HG03060 (cell line): ENCODE results near the gene PCGF3.
"Not testable (repeated sequence)": the region's sequence is repeated elsewhere in the genome, so short reads cannot be mapped to it uniquely, and the experiment has no call there.

Experiments used
- ATAC-seq: cut with Tn5 transposase; IDR thresholded peaks from one replicate; pipeline ENCODE4 v1.9.1; 2021; ENCODE audit warnings: low read depth, moderate number of reproducible peaks; ENCODE audit not compliant: unreplicated experiment

The PCGF3 gene

DNA sequence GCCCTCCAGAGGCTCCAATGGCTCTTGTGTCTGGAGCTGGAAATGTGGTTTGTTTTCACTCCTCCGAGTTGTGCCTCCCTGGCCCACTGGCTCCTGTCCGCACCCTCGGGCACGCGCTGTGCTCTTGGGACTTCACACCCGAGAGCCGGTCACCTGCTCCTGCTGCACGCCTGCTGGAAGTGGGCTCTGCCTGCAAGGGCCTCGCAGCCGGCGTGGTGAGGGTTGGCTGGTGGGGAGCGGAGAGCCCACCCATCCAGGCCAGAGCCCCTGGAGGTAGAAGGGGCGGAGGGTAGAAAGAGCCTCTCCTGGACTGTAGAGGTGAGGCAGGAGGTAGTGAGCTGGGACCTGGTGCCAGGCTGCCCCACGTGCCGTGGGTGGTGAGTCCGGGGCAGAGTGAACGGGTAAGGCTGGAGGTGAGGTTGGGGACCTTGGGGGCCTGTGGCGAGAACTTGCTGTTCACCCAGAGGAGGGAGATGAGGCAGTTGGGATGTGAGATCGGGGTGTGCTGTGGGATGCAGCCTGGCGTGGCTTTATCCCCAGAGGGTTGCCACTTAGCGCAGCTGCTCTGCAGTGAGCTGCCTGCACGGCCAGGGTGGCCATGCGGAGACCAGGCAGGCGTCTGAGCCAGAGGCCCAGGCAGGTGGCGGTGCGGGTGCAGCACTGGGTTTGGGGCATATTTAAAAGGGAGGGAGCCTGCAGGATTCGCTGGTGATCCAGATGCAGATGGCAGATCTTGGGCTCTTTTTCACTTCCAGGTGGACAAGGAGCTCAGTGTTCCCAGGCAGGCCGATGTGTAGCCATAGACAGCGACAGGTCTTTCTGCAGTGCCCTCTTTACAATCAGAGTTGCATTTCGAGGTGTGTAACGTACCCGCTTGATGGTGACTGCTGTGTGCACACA is 48.8 kb downstream of the PCGF3 start:
- no peak for ATAC-seq

DNA sequence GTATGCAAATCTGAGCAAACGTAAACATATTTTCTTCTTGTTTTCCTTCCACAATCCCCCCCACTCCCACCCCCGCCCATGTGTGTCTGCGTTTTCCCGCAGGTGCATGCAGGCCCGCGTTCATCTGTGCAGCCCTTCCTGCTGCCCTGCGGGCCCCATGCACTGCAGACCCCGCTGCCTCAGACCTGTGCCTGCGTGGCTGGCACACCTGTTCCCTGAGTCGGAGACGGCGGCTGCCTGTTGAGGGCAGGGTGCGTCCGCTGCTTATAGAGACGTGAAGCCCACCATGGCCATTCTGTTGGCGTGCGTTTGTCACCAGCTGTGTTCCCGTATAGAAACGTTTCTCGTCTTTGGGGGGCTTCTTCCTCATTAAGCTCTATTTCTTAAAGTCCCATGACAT is 51.5 kb downstream of the PCGF3 start:
- ATAC-seq: no peak

DNA sequence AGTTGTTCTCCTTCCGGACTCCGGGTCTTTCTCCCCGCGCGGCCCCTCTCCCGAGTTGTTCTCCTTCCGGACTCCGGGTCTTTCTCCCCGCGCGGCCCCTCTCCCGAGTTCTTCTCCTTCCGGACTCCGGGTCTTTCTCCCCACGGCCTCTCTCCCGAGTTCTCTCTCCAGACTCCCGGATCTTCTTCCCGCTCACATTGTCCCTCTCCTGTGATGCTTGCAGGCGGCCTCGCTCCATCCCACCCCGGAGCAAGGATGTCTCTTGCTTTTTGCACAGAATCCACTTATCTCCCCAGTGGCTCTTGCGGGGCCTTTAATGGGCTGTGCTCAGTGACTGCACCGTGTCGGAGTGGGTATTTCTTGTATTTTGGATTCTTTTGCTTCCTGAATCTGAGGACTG is 54.2 kb downstream of the PCGF3 start:
- not testable (repeated sequence) for ATAC-seq

DNA sequence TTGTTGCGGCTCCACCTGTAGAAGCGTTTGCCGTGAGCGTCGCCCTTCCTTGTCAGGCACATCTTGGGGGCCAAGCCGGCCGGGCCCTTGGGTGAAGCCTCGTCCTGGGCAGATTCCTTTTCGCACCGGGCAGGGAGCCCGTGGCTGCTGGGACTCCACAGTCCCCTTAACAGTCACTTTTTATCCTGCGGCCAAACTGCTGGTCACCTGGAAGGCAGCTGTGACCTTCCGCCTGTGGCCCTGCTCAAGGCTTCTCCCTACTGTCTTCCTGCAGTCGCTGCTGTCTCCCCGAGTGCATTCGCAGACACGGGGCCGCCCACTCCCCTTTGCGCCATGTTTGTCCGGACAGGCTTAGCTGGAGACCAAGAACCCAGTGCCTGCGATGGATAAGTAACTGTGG is 55.0 kb downstream of the PCGF3 start:
- ATAC-seq: no peak

DNA sequence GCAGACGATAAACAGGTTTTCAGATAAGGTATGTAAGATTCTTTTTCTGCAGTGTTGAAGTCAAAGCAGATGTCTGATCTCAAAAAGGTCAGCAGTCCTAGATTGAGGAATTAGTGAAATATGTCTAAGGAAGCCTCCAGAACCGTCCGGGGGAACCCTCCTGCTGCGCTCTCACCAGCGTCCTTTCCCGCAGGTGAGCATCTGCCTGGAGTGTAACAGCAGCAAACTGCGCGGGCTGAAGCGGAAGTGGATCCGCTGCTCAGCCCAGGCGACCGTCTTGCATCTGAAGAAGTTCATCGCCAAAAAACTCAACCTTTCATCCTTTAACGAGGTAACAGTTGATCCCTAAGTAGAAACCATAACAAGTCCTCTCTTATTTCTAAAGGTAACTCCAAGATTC is 55.5 kb downstream of the PCGF3 start:
- ATAC-seq: no peak

DNA sequence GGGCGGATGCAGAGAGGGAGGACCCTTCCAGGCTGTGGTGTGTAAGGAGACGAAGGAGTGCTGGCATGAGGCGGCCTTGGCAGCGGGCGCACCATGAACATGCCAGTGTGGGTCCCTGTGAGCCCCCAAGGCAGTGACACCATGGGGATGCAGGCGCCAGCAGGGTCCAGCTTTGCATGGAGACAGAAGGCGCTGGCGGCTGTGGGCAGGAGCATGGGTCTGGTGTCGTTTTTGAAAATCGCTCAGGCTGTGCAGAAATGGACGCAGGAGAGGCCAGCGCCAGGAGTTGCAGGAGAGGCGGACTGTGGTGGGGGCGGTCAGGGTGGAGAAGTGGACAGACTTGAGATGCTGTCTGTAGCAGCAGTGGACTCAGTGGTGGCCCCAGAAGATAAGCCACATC is 56.1 kb downstream of the PCGF3 start:
- no peak for ATAC-seq

DNA sequence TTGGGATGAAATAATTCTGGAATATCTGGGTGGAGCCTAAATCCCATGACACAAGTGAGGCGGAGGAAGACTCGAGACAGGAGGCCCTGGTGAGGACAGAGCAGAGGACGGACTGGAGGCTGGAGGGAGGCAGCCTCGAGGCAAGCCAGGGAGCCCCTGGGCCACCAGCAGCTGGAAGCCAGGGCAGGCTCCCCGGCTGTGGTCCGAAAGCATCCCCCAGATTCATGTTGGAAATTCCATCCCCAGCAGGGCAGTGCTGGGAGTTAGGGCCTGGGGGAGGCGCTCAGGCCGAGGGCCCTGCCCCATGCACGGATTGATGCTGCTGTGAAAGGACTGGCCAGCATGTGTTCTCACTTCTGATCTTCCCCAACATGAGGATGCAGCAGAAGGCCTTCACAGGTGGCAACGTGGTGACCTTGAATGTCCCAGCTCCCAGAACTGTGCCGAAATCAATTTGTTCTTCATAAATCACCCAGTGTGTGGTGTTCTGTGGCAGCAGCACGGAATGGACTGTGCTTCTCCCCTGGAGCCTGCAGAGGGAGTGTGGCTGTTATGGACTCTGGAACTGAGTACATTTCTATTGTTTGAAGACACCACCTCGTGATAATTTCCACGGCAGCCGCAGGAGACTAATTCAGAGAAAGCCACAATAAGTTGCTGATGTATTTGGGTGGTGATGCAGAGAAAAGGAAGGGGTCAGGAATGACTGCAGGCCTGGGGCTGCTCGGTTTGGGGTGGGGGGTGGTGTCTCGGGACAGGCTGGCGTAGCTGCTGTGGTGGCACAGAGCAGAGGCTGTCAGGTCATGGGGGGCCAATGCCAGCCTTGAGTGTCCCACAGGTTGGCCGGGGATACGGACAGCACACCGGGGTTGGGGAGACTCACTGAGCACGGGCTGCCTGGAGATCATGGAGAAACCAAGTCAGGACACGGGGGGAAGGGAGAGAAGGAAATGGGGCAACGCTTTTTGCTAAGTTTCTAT is 56.9 kb downstream of the PCGF3 start:
- ATAC-seq: no peak

DNA sequence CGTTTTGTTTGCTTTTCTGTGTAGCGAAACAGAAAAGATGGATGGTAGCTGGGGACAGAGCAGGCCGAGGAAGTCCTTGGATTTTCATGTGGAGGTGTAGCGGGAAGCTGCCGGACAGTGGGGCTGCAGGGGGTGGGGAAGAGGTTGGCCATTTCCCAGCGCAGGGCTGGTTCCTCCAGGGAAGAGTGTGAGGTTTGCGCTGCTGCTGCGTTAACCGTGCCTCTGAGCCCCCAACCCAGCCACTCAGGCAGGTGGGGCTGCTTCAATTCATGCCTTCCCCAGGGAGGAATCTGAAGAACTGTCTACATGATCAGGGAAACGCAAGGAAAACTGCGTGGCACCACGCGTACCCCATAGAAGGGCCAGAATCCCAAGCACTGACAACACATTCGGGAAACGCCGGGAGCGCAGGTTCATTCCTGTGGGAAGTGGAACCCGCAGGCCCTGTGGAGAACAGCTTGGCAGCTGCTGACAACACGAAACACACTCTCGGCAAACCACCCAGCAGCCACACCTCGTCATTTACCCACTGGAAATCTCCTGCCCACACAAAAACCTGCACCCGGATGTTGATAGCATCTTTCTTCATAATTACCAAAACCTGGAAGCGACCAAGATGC is 57.7 kb downstream of the PCGF3 start:
- no peak for ATAC-seq

DNA sequence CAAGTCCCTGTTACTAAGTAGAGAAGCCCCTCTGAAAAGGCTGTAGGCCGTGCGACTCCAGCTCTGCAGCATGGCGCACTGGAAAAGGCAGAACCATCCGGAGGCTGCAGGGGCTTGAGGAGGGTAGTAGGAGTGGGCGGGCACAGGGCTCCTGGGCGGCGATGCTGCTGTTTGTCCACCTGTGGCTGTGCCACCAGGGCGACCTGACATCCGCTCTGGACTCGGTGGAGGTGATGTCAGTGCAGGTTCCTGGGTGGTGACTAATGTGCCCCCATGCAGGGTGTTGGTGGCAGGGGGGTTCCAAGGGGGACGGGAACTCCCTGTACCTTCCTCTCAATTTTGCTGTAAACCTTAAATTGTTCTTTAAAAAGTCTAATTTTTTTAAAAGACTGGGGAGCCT is 58.3 kb downstream of the PCGF3 start:
- ATAC-seq: no peak

DNA sequence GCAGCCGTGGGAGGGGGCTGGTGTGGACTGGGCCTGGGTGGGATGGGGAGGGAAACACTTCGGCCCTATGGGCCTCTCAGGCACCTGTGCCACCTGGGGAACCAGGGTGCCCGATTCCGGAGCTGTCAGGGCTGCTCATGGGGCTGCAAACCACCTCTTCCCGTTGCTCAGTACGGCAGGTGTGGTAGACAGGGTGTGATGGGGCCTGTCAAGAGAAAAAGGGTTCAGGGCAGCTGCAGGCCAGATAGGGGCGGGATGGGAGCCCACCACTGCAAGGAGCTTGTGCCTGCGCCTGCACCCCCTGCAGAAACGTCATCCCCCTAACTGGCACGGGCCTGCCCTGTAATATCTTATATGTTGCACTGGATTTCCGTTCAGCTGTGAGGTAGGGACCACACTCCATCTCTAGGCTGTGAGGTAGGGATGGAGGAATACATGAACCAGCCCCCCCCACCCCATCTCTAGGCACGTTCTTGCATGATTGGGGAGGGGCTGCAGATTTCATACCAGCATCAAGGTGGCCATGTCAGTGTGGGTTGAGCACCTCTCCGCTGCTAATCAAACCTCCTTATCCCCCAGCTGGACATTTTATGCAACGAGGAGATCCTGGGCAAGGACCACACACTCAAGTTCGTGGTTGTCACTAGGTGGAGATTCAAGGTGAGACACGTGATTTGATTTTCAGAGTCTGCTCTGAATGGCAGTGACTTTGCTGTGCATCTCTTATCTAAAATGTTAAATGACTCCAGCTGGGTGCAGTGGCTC is 59.0 kb downstream of the PCGF3 start:
- ATAC-seq: no peak

DNA sequence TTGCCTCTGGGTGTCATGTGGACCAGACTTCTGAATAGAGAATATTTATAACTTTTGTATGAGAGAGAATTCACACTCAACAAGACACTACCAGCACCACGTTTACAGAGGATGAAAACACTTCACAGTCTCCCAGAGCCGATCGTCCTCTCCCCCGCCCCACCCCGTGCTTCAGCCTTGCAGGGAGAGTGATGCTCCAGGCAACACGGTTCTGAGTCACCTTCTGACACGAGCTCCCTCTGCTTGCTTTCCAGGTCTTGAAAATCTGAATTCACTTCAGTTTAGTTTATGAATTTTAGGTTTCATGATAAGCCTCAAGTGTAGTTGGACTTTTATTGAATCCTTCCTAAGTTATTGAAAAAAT is 60.5 kb downstream of the PCGF3 start:
- ATAC-seq: no peak

DNA sequence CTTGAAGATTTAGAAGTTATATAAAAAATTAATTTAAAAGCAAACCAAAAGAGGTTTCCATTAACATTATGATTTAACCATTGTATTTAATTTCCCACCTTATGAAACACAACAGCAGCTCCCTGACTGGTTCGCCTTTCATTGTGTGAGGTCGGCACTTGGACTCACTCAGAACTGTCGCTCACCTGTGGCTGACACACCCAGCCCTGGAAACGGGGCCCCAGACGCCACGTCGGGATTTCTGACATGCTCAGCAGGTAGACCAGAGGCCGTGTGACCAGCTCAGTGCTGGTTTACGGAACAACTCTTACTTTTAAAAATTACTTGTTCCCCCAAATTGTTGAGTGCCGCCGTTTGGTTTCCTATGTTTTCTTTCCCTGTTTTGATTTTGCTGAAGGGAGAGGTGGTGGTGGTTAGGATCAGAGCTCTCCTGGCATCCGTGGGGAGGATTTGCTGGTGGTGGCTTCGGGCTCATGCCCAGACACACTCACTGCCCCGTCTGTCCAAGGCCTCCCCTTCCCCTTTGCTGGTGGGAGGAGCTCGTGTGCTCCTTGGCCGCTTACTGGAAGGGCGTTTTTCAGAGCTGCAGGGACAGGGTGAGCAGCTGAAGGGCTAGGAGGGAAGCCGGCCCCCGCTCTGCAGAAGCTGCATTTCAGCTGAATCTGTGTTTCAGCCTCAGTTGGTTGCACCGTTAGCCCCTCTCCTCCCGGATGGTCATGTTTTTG is 61.1 kb downstream of the PCGF3 start:
- ATAC-seq: no peak

DNA sequence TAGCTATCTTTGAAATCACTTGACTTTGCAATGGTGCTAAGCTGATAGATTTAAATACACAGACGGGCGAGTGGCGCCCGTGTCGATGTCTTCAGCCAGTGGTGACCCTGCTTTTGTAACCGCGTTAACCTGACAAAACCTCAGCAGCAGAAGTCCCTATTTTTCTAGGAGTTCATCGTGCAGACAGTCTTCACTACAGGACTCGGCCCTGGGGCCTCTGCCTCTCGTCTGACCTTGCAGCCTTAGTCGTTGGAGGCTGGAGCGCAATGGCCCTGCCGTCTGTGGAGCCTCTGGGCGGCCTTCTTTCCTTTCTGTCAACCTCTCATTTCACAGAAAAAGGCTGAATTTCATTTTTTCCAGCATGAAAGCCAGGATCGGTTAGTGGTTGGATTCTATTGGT is 62.4 kb downstream of the PCGF3 start:
- no peak for ATAC-seq

DNA sequence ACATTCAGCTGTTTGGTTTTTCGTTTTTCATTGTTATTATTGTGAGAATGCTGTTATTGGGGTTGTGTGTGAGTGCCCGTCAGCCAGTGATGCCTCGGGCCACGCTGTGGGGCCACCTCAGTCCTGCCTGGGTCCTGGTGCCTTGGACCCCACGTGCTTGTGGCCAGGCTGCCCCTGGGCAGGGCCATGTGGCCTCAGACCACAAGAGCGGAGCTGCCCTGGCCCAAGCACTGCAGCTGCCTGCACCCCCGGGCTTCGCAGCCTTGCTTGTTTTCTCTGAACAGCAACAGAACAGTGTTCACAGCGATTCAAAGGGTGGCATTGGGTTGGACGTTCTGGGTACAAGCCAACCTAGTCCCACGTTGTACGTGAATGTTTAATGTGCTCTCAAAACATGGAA is 63.4 kb downstream of the PCGF3 start:
- ATAC-seq: no peak

DNA sequence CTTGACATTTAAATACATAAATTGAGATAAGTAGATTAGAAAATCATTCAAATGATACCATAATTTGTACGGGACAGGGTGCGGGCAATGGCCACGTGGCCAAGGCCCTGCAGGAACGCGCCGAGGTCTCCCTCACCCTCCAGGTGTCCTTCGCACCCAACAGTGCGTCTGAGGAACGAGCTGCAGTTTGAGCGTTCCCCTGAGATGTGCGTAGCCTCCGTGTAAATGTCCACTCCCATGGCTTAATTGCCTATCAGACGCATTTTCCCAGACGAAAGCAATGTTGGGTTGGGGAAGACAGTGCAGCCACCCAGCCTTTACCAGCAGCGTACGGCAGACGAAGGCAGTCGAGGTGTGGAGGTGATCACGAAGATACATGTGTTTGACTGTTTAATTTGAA is 63.9 kb downstream of the PCGF3 start:
- no peak for ATAC-seq

DNA sequence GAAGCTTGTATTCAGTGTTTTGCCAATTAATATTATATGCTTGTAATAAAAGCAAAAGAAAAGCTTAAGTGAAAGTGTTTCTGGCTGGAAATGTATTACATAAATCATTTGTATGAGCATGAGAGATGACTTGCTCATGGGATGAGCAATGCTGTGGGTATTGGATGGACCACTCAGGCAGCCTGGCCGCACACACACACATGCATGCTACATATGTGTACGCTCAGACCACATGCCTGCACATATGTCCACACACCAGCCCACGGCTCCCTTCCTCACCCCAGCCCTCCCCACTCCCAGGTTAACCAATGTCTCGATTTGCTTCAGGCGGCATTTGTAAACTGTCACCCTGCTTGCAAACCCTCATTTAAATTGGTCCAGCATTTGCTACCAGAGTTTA is 64.4 kb downstream of the PCGF3 start:
- no peak for ATAC-seq

DNA sequence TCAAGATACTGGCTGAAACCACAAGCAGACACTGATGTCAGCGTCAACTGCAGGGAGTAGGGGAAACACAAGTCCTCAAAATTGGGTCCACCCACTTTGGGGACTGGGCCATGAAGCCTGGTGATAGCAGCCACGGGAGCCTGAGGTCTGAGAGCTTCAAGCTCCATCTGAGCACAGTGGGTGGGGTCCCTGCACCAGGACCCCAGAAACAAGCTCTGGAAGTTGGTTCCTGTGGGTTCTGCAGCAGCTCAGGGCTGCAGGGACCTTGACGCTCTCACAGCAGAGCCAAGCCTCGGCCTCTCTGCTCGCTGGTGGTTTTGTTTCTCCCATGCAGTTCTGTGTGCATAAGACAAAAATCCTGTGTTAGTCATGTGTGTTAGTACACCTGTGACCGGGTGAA is 65.8 kb downstream of the PCGF3 start:
- no peak for ATAC-seq

DNA sequence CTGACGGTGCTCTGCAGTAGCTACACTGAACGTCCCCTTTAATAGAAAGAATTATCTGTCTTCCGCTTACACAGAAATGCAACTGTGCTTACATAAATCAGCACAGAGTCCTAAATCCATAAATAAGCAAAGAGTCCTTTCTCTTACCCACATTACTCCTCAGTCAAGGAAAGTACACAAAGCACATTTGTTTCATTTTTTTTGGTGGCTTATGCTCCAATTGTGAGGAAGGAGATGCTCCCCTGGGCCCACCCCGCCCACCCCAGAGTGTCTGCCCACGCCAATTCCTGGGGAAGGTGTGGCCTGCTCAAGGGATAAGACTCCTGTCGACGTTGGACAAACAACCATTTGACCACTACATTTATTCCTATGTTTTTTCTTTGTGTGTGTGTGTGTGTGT is 66.5 kb downstream of the PCGF3 start:
- ATAC-seq: no peak

DNA sequence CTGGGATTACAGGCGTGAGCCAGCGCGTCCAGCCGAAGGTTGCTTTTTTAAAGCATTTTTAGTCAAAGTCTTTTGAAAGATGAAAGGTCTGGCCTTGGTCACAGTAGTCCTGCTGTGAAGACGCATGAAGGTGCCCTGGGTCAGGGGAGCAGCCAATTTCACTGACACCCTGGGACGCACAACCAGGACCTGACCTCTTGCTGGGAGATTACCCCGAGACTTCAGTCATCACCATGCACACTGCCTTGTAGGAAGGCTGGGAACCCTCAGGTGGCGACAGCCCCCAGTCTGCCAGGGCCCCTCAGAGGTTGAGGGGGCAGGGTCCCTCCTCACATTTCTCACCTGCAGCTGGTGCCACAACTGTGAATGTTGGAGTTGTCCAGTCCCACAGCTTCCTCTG is 67.1 kb downstream of the PCGF3 start:
- no peak for ATAC-seq

DNA sequence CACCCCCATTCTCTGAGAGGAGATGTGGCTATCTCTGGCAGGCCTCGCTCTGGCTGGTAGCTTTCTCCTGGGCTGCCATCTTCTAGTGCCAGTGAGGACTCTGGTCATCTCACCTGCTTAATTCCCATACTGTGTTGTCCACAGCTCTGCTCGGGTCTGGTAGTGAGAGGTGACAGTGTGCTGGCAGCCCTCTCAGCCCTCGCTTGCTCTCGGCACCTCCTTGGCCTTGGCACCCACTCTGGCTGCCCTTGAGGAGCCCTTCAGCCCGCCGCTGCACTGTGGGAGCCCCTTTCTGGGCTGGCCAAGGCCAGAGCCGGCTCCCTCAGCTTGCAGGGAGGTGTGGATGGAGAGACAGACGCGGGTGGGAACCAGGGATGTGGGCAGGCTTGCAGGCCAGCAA is 67.6 kb downstream of the PCGF3 start:
- no peak for ATAC-seq
